Motor neuron (in vitro differentiated cells): ENCODE measurements around the gene RPA4. TPM values are rescaled to one million over a fixed set of nuclear protein-coding genes. Genes with fewer than 3 reads are reported as not detected.

Source experiments
- ATAC-seq, 8 experiments: fragments of 200-7000 bp; cut with Tn5 transposase; replicated peaks in 6 of 8; 2 replicates each; pipeline ENCODE4 v1.8.0; 2021; ENCODE audit warnings: mild to moderate bottlenecking in 8 of 8, moderate library complexity in 8 of 8
- H3K27ac ChIP-seq, 2 donors: fragments of 250-450 bp; sonication (Bioruptor Pico); 2 replicates each; pipeline ENCODE4 v1.9.0; 2021; ENCODE audit warnings: antibody characterized with exemption in 2 of 2, mild to moderate bottlenecking in 2 of 2, moderate library complexity in 1 of 2
- H3K4me1 ChIP-seq, 2 donors: fragments of 250-450 bp; sonication (Bioruptor Pico); replicated peaks in 1 of 2; 2 replicates each; pipeline ENCODE4 v1.6.1; 2021; ENCODE audit warnings: antibody characterized with exemption in 2 of 2, mild to moderate bottlenecking in 2 of 2, moderate library complexity in 1 of 2
- H3K4me3 ChIP-seq, 5 donors: fragments of 250-450 bp; sonication (Bioruptor Pico); 2 replicates each; pipeline ENCODE4 v1.9.0; 2021; ENCODE audit warnings: antibody characterized with exemption in 5 of 5, mild to moderate bottlenecking in 5 of 5, moderate library complexity in 4 of 5
- WGBS, 10 experiments: fragments of 450-650 bp; shearing (Covaris generic); methylation state at CpG; one replicate each; pipeline ENCODE4 v1.0.0; 2022; 5-methylcytosine and 5-hydroxymethylcytosine counted together
- in situ Hi-C, 9 experiments: fragments of 400-800 bp; cut with MboI; loops; one replicate each; pipeline ENCODE4 v1.15.0; 2021; ENCODE audit warnings: low sequenced_read_pairs in 9 of 9, low pct_unique_long_range_greater_than_20kb in 2 of 9; ENCODE audit not compliant: unreplicated experiment in 9 of 9
- total RNA-seq, 8 experiments: library from RNA; unstranded; fragments of 300-600 nt; gene quantifications; 2 replicates each; pipeline versions ENCODE4 v1.2.3 to v1.2.4, GENCODE V29; 2022

The RPA4 gene
- total RNA-seq, 8 experiments from 2014 or later: 0.13 to 0.97 (median 0.24) TPM; not detected in 1

- Histone ChIP-seq H3K4me1 (no peaks in the 10 kb centered on the region), H3K4me3 (no peak overlapping the region), H3K27ac (no peak overlapping the region)
- in situ Hi-C loops: no loop called here
- ATAC-seq: no peak
- 20 to 64% methylated on average over 1 of the region's 1 CpG; no CpG with 5 or more reads in 8 of the 10 experiments for WGBS, 10 experiments
Measured at GRCh38 chrX:96889726-96890125, 6.0 kb downstream of the RPA4 start.

GRCh38 chrX:96906741-96907140 is 23.0 kb downstream of the RPA4 start:
- no peak overlapping the region for H3K27ac ChIP-seq
- peak in 1 of 8 experiments; percentile 20 for ATAC-seq
- H3K4me3 ChIP-seq: no peak overlapping the region
- 59 to 100% (median 93%) methylated on average over 1 to 2 of the region's 2 CpGs; no CpG with 5 or more reads in 3 of the 10 experiments for WGBS, 10 experiments
- in situ Hi-C loops: no loop called here
- H3K4me1 ChIP-seq: no peaks in the 10 kb centered on the region

- Histone ChIP-seq H3K4me1 (no peaks in the 10 kb centered on the region), H3K4me3 (no peak overlapping the region), H3K27ac (no peak overlapping the region)
- ATAC-seq: no peak
- in situ Hi-C loops: no loop called here
- WGBS, 10 experiments: 23 to 55% (median 44%) methylated on average over 1 to 3 of the region's 3 CpGs; no CpG with 5 or more reads in 5 of the 10 experiments
Measured at GRCh38 chrX:96907516-96908272, 24.0 kb downstream of the RPA4 start.

- in situ Hi-C loops: no loop called here
- peak in 3 of 8 experiments; percentile 16 to 41 (median 32) for ATAC-seq
- H3K4me3 ChIP-seq: no peak overlapping the region
- H3K4me1 ChIP-seq: no peaks in the 10 kb centered on the region
- no peak overlapping the region for H3K27ac ChIP-seq
- 0 to 95% methylated on average over 1 to 5 of the region's 5 CpGs; no CpG with 5 or more reads in 8 of the 10 experiments for WGBS, 10 experiments
Measured at GRCh38 chrX:96909291-96909690, 25.6 kb downstream of the RPA4 start.

GRCh38 chrX:96918864-96919263 is 35.2 kb downstream of the RPA4 start:
- WGBS, 10 experiments: 33 to 90% (median 63%) methylated on average over 1 to 2 of the region's 2 CpGs; no CpG with 5 or more reads in 5 of the 10 experiments
- Histone ChIP-seq H3K27ac (no peak overlapping the region), H3K4me3 (no peak overlapping the region), H3K4me1 (no peaks in the 10 kb centered on the region)
- in situ Hi-C loops: no loop called here
- ATAC-seq: no peak

GRCh38 chrX:96919672-96920071 is 36.0 kb downstream of the RPA4 start:
- no peaks in the 10 kb centered on the region for H3K4me1 ChIP-seq
- WGBS, 10 experiments: 84 to 100% (median 100%) methylated on average over 1 to 4 of the region's 4 CpGs; no CpG with 5 or more reads in 4 of the 10 experiments
- H3K4me3 ChIP-seq: no peak overlapping the region
- no peak for ATAC-seq
- in situ Hi-C loops: no loop called here
- H3K27ac ChIP-seq: no peak overlapping the region

GRCh38 chrX:96924581-96924980 is 40.9 kb downstream of the RPA4 start:
- Histone ChIP-seq H3K4me3 (no peak overlapping the region), H3K27ac (no peak overlapping the region), H3K4me1 (no peaks in the 10 kb centered on the region)
- no peak for ATAC-seq
- WGBS, 10 experiments: 52 to 62% methylated on average over 2 to 3 of the region's 3 CpGs; no CpG with 5 or more reads in 8 of the 10 experiments
- in situ Hi-C loops: no loop called here

GRCh38 chrX:96929036-96929435 is 45.3 kb downstream of the RPA4 start:
- Histone ChIP-seq H3K27ac (no peak overlapping the region), H3K4me1 (no peaks in the 10 kb centered on the region), H3K4me3 (no peak overlapping the region)
- no peak for ATAC-seq
- in situ Hi-C loops: no loop called here

Other genes starting within 250 kb of the RPA4 start
- gene DIAPH2, start 199.1 kb upstream of the RPA4 start, total RNA-seq: 10 to 100 TPM in 1 of 8 experiments, 1 to 10 TPM in 7; 2.6 to 12.7 (median 3.9) TPM